HG03558 (cell line): ENCODE data around the gene UNC5B.

ENCODE experiments used
- ATAC-seq: cut with Tn5 transposase; IDR thresholded peaks from one replicate; pipeline ENCODE4 v1.9.1; 2021; ENCODE audit warnings: moderate number of reproducible peaks; ENCODE audit not compliant: unreplicated experiment; ENCODE audit errors: extremely low read depth

The UNC5B gene

DNA sequence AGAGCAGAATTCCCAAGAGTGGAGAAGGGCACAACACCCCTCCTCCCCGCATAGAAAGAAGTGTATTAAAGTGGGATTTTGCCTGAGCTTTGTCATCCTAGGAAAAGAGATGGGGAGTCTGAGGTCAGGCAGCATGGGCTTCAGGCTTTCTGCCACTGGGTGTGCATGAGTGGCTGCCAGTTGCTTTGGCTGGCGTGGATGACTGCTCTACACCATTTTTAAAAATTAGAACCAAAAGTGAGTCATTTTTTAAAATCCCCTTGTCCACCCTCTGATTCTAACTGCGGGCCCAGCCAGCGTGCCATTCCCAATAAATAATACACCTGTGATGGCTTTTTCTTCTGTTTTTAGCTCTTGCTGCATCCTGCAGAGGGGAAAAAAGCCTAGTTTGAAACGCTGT, 120.1 kb downstream of the UNC5B start:
- no peak for ATAC-seq

DNA sequence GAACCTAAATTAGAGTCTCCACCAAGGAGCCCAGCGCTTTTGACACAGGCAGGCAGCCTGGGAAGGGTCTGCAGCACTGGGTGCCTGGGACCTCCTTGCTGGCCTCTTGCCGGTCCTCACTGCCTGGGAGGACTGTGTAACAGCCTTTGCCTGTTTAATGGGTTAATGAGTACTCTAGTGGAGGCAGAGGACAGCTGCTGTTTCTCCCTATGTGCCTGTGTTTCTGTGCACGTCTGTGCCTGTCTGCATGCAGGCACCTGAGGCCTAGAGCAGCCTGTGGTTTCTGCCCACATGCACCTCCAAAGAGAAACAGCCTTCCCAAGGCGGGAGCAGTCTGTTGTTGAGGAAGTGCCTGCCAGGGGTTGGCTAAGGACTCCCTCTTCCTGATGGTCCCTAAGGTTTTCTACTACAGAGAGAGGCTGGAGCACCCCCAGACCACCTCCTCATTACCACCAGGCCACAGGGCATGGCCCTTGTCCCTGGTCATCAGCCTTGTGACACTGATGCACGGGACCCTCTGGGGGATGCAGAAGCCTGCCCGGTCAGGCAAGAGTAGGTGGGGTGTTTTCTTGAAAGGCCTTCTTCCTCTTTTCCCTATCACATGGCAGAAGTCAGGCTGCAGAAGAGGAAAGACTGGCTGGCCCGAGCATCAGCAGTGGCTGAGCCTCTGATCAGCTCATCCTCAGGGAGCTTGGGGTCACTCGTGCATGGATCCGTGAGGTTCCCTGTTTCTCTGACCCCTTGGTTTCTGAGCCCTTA, 120.9 kb downstream of the UNC5B start:
- ATAC-seq = no peak

GRCh38 chr10:71334221-71334791, 121.9 kb downstream of the UNC5B start:
- no peak for ATAC-seq

GRCh38 chr10:71335173-71335708, 122.9 kb downstream of the UNC5B start:
- no peak for ATAC-seq

- ATAC-seq = no peak
Measured at GRCh38 chr10:71336632-71337031, 124.3 kb downstream of the UNC5B start.

- no peak for ATAC-seq
Measured at GRCh38 chr10:71337219-71337701, 124.9 kb downstream of the UNC5B start.

DNA sequence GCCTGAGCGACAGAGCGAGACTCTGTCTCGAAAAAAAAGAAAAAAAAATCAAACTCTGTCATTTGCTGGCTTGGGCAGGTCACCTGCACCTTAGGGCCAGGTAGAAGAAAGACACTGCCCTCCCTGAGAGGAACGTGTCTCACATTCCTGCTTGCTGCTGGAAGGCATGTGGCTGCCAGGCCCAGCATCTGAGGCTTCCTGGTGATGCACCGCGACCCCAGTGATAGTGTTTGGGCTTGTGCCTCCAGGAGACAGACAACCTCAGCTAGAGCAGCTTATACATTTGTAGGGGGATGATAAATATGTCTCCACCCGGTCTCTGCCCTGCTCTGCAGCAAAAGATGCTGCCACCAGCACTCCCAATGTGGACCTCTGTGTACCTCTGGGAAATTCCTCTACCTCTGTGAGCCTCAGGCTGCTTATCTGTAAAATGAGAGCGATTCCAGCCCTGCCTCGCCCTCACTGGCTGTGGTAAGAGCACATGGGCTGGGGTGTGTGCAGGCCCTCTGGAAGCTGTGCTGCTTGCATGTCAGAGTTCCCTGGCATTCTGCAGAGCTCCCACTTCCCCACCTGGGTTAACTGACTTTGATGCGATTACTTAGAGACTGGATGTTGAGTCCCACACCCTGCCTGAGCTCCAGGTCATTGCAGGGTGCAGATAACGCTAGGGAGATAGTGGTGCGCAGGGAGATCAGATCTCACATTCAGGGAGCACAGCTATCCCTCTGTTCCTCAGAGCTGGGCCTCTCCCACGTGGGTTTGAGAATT, 126.5 kb downstream of the UNC5B start:
- no peak for ATAC-seq

DNA sequence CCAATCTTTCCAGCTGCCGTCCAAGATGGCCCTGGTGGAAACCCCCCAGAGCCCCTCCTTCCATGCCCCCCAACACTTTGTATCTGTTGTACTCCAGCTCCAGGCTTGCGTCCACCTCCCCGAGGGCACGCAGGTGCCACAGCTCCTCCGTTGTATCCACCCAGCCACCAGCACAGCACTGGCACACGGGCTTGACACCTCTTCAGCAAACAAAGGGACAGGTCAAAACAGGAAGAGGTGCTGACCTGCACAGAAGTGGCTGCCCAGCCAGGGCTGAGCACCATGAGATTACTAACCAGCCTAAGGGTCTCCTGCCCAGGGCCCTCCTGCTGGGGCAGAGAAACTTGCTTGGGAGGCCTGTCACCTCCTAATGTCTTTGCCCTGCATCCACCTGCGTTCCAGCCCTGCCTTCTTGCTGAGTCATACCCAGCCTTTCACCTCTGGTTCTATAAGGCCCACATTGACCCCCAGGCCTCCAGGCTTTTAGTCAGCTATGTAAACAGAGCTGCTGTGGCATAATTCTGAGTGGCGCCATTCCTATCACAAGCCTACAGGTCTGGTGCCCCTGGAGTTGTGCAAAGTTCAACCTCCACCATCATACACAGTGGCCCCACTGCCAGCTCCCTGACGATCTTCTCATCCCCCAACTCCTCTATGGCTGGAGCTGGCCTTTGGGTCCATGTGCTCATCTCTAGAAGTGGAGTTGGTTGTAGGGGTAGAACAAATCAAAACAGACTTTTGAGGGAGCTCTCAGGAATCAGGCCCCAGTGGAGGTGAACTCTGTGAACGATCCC, 127.6 kb downstream of the UNC5B start:
- no peak for ATAC-seq

DNA sequence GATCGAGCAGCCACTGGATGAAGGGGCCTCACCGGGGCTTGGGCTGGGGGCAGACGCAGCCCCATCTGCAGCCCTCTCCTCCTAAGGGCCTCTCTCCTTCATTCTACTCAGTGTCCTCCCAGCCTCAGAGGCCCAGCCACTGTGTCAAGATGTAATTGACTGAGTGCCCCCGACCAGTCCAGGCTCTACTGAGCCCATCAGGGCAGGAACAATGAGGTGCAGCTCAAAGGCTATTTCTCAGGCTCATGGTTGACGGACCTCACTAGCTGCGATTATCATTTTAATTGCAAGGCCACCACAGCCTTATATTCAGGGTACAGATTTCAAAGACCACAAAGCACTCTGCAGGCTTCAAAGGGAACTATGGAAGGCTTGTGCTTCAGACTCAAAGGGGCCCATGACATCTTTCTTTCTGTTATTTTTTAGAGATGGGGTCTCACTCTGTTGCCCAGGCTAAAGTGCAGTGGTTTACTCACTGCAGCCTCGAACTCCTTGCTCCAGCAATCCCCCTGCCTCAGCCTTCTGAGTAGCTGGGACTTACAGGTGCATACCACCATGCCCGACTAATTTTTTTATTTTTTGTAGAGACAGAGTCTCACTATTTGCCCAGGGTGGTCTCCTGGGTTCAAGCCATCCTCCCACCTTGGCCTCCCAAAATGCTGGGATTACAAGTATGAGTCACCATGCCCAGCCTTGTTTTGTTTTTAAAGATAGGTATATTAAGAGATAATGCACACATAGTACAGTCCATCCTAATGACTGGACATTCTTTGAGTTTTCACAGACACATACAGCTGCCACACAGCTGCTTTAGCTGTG, 130.4 kb downstream of the UNC5B start:
- no peak for ATAC-seq

DNA sequence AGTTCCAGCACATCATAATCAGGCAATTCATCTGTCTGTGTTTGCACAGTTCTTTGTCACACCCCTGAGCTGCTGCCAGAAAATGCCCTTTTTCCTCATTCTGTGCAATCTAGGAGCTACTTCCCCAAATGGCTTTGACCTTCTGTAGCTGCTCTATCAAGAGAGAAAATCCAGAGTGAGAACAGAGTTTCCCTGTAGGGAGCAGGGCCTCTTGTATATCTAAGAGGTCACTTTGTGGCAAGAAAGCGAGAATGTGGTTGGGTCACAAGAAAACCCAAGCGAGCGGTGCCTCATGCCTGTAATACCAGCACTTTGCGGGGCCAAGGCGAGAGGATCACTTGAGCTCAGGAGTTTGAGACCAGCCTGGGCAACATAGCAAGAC, 131.0 kb downstream of the UNC5B start:
- no peak for ATAC-seq

DNA sequence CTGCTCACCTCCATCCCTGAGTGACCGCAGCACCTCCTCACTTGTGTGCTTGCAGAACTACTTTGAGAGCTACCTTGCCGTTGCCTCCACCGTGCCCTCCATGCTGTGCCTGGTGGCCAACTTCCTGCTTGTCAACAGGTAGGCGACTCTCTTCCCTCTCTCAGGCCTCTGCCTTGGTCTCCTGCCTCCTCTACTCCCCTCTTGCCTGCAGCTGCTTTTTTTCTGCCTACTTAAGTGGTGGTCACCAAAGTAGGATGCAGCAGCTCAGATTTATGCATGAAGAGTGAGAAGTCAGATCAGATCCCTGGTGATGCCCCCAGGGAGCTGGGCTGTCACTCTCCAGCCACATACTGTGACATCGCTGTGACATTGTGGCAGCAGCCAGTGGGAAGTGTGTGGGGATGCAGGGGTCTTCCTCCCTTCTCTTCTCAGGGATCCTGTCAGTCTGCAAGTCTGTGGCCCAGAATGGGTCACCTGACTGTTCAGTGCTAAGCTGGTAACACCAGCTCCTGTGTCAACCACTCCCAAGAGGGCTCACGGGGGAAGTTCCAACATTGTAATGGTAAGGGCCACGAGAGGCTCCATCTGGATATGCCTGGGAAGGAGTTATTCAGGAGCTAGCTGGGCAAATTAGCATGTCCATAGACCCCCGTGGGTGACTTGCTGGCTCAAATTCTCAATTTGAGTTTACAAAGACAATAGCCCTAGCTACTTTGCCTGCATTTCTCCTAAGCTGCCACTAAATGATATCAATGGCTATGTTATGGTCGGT, 132.0 kb downstream of the UNC5B start:
- no peak for ATAC-seq

DNA sequence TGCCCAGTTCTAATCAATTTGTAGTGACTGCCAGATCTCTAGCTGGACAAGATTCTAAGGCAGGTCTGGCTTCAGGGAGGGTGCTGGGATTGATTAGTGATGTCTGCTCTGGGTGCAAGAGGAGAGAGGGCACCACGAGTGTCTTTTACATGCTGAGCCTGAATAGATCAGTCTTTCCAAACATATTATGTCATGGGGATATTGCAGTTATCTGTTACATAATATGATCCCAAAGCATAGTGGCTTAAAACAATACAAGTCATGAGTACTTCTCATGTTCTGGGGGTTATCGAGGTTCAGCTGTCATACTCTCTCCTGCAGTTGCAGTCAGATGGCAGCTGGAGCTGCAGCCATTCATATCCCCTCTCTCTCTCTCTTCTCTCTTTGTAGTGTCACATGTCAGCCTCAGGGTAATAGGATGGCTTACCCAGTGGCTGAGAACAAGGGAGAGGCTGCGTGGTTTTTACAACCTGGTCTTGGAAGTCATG, 132.7 kb downstream of the UNC5B start:
- ATAC-seq = no peak

DNA sequence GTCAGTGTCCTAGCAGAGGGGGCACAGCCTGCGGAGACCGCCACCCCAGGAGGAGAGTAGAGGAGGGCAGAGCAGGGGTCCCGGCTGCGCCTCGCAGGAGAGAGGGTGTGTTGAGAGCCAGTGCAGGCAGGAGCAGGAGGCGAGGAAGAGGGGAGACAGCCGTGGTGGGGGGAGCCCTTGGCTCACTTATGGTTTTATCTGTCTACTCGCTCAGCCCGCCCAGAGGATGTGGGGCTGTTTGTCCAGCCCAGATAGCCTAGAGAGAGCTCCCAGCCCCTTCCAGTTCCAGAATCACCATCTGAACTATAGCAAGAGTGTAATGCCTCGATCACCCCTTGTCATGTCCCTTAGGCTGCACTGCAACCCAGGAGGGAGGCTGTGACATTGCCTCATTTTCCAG, 133.3 kb downstream of the UNC5B start:
- no peak for ATAC-seq

DNA sequence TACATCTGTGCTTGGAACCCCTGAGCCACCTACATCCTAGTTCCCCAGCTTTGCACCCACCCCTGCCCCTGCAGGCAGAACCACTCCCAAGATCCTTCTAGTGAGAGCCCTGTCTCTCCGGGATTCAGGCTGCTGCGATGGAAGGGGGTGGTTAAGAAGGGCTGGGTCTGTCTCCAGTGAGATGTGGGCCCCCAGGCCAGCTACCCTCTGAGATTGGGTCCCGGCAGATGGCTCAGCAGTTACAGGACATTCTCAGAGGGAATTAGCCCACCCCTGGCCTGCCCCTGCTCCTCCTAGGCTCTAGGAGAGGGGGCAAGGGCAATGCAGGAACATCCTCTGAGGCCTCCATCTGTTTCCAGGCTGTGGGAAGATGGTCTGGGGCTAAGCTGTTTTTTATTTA, 134.4 kb downstream of the UNC5B start:
- ATAC-seq = no peak

GRCh38 chr10:71347587-71348395, 135.4 kb downstream of the UNC5B start:
- no peak for ATAC-seq

DNA sequence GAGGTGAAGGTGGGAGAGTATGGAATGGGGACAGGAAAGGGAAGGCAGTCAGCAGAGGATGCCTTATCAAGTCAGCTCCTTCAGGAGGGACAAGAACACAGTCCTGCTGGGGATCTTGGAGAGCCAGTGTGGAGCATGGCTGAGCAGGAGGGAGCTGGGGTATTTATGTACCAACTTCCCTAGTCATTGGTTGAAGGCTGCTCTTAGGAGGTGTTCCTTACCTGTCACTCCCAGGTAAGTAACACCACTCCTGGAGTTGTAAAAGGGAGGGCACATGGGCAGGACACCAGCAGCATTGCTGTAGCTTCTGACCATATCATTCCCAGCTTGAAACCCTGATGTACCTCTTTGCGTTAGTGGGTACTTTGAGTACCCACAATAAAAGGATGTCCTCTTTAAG, 136.5 kb downstream of the UNC5B start:
- no peak for ATAC-seq

DNA sequence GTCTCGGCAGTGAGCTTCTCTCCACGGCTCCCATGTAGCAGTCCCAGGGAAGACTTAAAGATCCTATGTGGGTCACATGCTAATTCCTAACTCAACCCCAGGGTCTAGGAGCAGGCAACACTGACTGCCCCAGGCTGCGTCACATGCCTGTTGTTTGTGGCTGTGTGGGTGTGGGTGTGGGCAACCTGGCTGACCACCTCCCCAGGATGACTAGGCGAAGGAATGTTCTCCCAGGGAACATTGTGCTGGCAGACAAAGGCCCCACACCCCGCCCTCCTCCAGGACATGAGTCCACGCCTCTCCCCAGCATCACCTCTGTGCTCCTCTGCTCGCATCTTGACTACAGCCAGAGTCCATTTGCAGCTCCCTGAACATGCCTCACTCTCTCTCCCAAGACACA, 137.0 kb downstream of the UNC5B start:
- no peak for ATAC-seq

DNA sequence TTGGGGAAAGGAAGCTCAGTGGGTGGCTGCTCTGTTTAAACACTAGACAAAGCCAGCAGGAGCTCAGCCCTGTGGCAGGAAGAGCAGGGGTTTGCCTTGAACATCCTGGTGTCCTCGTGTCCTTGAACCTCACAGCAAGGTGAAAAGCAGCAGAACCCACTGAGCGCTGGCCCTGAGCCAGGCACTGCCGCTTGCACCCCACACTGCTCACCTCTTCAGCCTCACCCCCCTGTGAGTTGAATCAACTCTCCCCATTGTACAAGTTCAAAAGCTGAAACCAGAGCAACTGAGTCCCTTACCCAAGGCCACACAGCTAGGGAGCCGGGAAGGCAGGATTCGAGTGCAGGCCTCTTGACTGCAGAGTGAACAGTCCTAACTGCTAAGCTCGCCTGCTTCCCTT, 138.7 kb downstream of the UNC5B start:
- no peak for ATAC-seq
